Lung microvascular endothelial cell (primary cell): Measurements from ENCODE around the gene MAP6D1. TPM values are rescaled to one million over a fixed set of nuclear protein-coding genes. Genes with fewer than 3 reads are reported as not detected.

Experiments used
- DNase-seq, 2 donors: peaks; one replicate each; pipeline versions ENCODE4 v3.0.0 to v3.0.0-alpha.2; 2010; ENCODE audit warnings: low read depth in 2 of 2
- total RNA-seq: library from RNA; depleted of rRNA; stranded (reverse); fragments of >200 nt; gene quantifications from 2 replicates; pipeline ENCODE4 v1.2.1, GENCODE V29; 2014

The MAP6D1 gene
- total RNA-seq, 1 donor from 2014 or later = 0.60 TPM

DNA sequence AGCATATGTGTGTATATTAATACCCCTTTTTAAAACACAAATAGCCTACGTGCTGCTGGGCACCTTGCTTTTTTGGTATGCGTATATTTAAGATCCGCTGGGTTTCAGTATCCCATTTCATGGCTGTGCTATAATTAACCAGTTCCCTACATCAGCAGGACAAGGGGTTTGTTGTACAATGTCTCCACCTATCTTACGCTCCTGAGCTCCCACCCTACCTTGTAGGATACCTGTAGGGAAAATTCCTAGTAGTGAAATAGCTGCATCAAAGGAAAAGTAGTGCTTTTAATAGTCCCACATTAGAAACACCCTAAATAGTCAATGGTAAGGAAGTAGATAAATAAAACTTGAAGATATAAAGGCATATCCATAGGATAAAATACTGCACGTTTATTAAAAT, 1.4 kb downstream of the MAP6D1 start:
- DNase-seq = no peak

DNA sequence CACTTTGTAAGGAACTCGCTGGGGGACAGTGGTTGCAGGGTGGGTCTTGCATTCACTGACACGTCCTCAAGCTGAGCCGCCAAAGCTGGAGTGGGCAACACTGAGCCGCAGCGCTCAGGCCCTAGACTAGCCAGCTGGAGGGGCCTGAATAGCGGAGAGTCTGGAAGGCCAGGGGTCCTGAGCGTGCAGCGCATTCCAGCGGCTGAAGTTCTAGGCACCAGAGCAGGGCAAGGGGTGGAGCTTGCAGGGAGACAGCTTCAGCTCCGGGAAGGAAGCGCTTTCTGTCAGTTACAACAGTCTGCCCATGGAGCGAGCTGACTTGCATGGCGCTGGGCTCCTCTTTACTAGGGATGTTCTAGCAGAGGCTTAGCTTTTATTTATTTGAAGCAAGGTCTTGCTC, 2.7 kb downstream of the MAP6D1 start:
- DNase-seq = no peak

DNA sequence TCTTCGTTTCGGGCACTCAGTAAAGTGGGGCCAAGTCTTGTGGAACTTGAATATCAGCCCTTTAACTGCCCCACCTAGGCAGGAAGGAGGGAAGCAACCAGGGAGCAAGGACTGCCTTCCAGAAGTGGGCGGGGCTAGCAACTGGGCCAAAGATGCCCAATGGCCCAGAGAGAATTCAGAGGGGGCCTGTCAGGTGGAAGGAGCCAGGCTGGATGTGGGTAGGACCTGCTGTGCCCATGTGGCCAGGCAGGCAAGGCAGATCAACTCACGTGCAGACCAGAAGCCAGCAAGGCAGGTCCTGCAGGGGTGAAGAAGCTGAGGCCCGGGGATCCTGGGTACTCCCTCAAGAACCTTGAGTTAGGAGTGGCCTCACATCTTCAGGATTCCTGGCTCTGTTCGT, 5.5 kb downstream of the MAP6D1 start:
- DNase-seq = no peak

DNA sequence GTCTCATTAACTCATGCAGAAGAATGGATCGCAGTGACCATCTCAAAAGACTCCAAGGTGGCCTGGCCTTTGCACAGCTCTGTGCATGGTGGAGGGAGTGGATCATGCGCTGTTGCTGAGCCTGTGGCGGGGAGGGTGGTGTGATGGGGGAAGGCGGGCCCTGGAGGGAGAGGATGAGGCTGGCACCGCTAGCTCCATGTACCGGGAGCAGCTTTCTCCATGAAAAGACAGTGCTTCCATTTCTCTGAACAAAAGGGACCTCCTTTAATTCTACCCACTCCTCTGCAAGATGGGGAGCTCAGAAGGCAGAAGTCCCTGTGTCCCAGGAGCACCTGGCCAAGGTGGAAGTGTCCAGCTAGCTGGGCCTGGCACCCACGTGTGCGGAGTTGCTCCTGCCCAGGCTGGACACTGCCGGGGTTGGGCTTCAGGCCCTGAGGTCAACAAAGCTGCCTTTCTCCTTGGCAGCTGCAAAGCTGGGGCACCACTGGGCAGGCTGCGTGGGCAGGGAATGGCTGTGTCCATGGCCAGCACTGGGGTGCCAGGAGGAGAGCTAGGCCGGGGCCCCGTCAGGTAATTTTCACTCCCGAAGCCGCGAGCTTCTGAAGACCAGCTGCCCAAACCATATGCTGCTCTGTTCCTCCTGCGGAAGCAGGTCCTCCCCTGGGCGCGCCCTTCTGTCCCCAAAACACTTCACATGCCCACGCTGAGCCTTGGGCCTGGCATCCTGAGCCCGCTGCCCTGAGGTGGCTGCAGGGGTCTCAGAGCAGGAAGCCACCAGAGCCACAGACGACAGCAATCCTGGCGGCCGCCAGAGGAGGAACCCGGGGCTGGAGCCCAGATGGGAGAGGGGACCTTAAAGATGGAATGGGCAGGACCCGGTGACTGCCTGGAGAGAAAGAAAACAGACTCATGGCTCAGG, 6.4 kb downstream of the MAP6D1 start:
- no peak for DNase-seq

DNA sequence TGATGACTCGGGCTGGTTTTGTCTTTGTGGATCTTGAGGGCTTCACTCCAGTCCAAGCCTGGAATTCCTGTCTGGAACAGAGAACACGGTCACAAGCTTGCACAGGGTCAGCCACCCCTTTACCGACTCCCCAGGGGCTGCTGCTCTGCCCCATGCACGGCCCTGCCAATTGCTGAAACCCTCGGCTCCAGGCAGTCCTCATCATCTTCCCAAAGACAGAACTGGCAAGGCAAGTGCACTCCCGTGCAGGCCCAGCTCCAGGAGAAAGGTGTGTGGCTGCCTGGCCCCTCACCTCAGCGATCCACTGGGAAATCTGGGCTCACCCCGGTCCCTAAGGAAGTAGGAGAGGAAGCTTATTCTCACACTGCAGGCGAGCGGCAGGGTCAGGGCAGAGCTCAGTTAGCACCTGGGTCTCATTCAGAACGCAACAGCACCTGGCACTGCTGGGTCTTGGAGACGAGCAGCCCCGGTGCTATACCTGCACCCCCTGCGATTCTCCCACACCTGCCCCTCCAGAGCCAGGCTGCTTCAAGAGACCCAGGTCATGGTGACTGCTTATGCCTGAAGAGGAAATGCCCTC, 7.2 kb downstream of the MAP6D1 start:
- DNase-seq = no peak

DNA sequence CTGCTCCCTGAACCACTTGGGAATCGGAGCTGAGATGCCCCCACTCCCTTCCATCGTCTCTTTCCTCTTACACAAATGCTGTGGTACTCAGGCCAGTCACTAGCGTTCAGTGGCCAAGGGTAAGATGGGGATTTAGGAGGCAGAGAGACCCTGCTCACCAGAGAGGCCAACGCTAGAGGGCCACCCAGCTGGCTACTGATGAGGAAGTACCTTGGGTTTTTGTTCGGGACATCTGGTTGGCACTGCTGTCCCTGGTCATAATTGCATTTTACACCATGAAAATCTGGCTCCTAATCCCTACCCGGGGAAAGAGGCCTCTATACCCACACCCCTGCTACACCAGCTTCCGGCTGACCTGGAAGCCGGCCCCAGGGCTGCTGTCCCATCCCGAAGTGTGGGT, 7.7 kb downstream of the MAP6D1 start:
- DNase-seq = no peak

DNA sequence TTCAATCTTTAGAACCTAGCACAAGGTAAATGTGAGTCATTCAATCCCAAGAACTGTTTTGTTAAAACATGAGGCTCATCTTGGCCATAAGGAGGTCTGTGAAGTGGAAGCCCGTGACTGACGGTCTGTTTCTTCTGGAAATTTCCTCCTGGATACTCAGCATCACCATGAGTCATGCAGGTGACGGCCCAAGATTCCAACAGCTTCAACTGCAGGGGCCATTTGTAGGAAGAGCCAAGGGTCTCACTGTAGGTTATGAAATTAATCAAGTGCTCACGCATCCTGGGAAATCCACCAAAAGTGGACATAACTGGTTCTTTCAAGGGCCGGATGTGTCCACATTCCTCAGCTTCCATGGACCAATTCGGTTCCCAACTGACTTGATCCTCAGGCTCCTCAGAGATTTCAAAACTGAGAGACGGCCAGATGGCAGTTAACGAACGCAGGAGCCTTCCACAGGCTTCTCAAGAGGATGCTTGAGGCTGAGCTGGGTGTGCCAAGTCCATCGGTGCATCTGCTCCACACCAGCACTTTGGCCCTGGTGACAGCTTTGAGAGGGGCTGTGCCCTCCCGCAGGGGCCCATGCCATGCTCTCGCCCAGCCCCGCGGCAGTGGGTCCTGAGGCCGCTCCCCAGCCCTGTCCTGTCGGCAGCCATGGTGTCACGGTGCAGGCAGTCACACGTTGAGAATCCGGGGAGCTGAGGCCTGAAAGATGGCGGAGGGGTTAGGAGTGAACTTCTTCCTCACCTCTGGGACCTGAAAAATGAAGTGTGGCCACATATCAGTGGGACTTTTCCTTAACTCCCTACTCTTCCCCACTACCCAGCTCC, 8.5 kb downstream of the MAP6D1 start:
- no peak for DNase-seq

DNA sequence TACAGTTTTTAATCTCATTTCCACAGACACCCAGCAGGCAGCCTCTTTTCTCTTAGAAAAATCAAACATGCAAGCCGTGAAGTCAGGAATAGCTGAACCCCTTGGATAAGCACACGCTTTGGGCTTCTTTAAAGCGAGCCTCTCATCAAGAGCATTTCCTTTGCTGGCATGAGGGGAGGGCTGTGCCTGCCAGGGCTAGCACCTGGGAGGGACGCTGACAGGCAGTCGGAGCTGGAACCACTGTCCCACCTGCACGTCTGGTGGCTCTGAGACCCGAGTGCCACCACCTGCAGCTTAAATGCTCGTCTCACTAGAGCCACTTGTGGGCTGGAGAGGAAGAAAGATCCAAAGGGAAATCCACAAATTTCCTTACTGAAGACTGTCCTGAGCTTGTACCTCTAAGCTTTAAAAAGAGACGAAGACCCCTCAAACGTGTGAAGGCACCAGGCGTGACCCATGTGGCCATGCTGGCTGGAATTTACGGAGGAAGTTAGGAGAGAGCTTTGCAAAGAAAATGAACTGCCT, 9.4 kb downstream of the MAP6D1 start:
- DNase-seq = no peak

DNA sequence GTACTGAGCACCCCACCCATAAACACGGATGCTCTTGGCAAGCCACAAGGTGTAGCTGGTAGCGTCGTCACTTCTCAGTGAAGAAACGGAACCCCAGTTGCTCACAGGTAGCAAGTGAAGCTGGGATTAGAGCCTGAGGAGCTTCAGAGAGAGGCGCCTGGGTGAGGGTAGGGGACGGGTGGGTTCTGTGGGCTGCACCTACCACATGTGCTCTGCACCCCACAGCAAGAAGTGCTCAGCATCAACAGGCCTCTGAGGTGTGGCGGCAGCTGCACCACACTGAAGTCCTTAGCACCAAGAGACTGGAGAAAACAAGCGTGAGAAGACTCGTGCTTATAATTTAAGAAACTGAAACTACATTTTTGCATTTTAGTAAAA, 9.8 kb downstream of the MAP6D1 start:
- DNase-seq = no peak

DNA sequence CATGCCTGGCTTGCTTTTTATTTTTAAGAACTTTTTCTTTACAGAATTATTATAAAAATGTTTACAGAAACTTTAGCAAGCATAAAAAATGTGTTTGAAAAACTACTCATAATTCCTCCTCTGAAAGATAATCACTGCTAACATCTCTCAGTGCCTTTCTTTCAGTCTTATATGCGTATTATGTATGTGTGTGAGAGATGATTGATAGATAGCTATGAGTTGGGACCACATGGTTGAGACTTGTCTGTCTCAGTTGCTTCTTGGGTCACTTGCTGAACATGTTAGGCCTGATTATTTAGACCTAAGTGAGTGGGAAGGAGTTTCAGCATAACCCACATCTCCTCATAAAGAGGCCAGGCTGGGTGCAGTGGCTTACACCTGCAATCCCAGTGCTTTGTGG, 11.1 kb downstream of the MAP6D1 start:
- no peak for DNase-seq

DNA sequence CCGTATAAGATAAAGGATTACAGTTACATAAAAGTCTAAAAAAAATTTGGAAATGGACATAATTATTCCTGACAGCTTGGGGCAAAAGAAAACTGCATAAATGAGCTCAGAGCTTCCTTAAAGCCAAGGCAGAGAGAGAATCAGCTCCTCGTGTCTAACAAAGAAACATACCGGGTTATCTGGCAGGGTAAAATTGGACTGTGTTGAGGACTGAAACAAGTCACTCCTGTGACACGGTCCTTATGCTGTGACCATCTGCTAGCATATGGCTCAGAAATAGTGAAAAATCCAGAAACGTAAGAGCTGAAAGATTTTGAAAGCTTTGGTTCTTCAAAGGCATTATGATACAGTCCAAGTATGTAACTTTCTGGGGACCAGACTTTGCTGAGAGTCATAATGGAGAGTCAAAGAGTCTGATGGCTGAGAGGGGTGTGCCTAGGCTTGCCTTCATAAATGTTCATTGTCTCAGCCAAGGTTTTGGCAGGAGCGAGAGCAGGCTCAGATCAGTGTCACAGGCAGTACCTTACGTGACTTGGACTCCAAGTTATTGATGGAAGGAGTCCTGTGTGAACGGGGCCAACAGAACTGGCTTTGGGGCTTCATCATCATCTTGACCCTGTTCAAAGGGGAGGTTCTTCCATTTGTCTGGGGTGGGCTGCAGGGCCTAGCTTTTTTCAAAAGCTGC, 12.5 kb downstream of the MAP6D1 start:
- no peak for DNase-seq

DNA sequence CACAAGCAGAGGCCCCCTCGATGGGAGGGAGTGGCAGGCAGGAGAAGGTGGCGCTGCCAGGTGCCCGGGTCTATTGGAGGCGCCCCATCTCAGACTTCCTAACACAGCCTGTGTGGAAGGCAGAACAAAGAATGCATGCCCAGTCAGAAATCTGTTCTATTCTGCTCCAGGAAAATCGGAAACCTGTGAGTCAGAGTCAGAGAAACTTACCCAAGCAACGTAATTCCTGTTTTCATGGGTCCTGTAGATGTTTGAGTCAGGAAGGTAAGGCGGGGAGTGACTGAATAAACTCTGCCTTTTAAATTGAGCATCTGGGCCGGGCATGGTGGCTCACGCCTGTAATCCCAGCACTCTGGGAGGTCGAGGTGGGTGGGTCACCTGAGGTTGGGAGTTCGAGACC, 13.7 kb downstream of the MAP6D1 start:
- DNase-seq = no peak

DNA sequence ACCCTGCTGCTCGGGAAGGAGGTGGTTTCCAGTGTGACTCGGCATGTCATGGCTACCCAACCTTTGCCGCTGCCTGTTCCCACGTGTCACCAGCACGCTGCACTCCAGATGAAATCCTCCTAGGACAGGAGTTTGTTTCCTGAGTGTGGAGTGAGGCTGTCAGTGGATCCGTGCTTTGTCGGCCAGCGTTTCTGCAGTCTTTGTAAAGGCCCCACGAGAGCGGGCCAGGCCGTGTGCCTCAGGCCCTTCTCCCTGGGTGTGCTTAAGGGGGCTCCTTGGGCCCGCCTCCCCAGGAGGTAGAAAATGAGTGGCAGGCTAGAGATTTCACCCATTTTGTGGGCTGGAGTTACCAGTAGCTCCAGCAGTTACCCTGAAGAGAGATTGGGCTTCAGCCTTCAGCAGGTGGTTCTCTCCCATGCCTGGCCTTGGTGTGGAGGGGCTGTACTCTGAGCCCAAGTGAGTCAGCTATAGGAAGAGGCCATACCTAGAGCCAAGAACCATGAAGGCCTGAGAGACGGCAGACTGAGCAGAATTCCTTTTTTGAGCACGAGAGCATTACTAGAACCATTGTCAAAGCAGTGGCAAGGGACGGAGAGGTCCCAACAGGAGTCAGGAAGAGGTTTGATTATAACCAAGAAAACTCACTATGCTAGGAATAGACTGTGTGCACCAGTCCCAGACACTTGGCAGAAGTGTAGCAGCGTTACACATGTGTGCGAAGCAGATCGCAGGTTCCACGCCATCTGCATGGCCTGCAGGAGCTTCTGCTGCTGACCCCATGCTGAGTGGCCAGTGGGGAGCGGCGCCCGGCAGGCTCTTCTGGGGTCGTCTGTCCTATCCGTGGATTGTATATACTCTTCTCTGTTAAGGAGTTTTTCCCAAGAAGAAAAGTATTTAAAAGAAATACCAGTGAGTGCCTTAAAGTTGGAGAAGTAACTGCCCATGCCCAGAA, 14.5 kb downstream of the MAP6D1 start:
- DNase-seq = no peak

DNA sequence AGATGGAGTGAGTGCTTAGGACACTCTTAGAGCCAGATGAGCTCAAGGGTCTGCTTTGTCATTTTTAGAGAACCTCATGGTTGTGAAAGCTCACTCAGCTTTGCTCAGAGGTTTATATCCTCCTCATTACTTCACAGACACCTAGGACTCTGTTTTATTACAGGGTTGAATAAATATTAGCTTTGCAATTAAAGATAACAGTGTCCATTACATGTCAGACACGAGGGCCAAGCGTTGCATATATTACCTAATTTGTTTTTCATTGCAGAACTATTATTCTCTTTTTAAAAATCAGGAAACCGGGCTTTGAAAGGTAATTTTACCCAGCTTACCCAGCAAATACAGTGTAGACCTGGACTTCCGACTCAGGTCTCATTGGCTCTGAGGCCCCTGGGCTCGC, 16.1 kb downstream of the MAP6D1 start:
- DNase-seq = no peak

DNA sequence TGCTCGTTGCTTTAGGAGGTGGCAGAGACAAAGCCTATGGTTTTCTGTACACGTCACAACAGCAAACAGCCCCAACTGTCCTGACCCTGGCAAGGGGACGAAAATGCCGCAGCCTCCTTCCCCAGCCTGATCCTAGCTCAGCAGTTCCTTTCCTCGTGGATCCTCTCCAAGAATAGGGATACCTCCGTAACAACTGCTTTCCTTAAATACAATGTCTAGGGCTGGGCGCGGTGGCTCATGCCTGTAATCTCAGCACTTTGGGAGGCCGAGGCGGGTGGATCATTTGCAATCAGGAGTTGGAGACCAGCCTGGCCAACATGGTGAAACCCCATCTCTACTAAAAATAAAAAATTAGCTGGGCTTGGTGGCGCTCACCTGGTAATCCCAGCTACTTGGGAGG, 17.0 kb downstream of the MAP6D1 start:
- no peak for DNase-seq

DNA sequence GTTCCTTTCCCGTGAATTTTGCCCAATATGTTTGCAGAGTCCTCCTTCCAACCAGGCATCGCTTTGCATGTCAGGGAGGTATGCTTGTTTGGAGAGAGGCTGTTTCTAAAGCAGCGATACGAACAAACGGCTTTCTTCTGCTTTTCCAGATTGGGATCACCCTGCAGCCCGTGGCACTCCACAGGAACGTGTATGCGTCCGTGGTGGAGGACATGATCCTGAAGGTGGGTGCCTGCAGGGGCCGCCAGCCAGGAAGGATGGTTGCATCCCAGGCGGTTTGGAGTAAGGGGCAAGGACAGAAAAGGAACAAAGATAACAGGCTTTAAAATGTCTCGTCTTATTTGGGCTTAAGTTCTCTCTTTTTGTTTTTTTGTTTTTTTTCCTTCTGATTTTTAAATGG, 17.5 kb downstream of the MAP6D1 start:
- DNase-seq = no peak

DNA sequence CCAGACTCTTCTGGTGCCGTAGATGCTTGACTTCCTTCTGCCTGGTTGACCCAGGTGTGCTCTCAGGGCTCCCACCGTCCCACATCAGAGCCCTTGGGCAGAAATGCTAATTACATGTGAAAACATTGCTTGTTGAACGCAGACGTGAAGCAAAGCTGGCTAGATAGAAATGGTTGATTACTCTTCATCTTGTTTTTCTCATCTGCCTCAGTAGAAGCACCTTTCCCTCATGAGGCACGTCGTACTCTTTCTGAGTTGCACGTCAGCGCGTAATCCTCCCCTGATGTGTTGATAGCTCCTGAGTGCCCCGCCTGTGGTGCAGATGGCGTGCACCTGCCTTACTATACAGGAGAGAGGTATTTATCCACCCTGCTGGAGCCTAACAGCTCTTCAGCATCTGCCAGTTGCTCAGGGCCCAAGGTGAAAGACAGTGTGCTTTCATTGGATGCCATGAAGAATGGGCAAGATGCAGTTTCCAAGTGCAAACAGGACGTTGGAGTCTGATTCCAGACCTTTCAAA, 18.1 kb downstream of the MAP6D1 start:
- DNase-seq = no peak

DNA sequence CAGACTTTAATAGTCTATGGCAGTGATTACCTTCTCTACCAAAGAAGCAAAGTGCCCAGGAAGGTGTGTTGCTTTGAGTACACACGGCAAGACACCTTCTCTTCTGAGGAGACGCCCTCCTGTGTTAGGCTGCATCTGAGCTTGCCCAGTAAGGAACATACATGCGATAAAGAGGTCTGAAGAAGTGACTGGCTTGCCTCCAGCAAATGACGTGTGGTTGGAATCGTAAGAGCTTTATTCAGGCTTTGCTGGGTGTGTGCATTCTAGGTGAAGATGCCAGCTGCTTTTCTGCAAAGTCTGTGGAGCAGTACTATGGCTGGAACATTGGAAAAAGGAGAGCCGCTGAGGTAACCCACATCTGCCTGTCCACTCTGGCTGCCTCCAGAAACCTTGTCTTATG, 22.4 kb downstream of the MAP6D1 start:
- DNase-seq = no peak

DNA sequence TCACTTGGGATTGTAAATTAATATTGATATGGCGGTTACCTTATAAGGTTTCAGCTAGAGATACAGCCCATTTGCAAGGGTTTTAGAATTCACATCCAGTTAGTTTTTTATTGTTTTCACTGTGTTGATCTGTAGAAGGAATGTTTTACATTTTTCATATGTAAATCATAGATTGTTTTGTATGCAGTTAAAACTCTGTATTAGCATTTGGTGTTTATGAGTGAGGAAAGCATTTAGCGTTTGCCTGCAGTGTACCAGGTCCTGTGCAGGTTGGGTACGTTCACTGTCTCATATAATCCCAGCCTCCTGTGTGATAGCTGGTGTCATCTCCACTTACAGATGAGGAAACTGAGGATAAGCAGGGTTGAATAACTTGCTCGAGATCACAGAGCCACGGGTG, 23.8 kb downstream of the MAP6D1 start:
- no peak for DNase-seq

DNA sequence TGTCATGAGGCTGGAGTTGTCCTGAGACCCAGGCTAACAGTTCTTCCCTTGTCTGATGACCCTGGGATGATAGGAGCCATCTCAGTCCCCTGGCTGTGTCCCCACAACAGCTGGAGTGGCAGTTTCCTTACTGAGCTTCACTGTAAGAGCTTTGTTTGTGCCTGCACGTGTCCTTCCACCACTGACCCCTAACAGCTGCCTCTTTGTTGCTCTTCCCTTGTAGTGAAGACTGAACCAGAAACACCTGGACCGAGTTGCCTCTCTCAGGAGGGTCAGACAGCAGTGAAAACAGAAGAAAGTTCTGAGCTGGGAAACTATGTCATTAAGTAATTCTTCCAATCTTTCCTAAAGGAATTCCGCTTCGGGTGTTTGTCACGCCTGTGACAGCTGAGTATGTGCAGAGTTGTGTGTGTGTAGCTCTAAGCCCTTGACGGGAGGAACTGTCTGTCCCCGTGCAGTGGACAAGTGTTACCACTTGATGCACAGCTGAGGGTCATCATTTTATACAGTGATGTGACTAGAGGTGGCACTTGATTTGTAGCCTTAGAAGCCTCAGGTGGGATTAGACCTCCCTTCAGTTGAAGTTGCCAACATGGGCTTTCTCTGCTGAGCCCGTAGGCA, 25.0 kb downstream of the MAP6D1 start:
- no peak for DNase-seq
